ENCODE results near the gene SAGE1.
"Not testable (repeated sequence)": the region's sequence is repeated elsewhere in the genome, so short reads cannot be mapped to it uniquely, and the experiment has no call there.

The SAGE1 gene

DNA sequence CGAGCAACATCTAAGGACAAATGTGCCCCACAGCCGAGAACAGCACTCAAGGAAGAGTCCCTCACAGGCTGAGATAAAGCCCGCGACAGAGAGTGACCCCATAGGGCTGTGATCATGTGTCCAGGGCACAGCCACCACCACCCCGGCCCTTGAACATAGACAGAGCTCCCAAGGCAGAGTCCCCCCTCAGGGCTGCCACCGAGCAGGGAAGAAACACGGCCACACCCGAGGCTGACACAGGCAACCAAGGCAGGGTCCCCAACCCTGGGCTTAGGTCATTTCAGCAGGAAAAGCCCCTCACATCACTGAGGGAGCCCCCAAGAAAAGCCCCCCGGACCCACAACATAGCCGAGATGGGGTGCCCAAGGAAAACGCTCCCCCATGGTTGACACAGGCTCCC, 735 bp upstream of the SAGE1 start:
- H3K9me3 ChIP-seq = no peaks in the 10 kb centered on the region
- TF ChIP-seq, protein P1, sequence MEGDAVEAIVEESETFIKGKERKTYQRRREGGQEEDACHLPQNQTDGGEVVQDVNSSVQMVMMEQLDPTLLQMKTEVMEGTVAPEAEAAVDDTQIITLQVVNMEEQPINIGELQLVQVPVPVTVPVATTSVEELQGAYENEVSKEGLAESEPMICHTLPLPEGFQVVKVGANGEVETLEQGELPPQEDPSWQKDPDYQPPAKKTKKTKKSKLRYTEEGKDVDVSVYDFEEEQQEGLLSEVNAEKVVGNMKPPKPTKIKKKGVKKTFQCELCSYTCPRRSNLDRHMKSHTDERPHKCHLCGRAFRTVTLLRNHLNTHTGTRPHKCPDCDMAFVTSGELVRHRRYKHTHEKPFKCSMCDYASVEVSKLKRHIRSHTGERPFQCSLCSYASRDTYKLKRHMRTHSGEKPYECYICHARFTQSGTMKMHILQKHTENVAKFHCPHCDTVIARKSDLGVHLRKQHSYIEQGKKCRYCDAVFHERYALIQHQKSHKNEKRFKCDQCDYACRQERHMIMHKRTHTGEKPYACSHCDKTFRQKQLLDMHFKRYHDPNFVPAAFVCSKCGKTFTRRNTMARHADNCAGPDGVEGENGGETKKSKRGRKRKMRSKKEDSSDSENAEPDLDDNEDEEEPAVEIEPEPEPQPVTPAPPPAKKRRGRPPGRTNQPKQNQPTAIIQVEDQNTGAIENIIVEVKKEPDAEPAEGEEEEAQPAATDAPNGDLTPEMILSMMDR (IDR thresholded peaks at IDR 0.05; ENCODE audit: low read depth, low read length) = no peak
- no peaks in the 10 kb centered on the region for H3K27me3 ChIP-seq
- no peaks in the 10 kb centered on the region for H3K4me1 ChIP-seq
- no peak overlapping the region for H3K4me3 ChIP-seq (ENCODE audit: low read depth, low read length)
- H3K36me3 ChIP-seq = no peaks in the 10 kb centered on the region
- DNase-seq = no peak

DNA sequence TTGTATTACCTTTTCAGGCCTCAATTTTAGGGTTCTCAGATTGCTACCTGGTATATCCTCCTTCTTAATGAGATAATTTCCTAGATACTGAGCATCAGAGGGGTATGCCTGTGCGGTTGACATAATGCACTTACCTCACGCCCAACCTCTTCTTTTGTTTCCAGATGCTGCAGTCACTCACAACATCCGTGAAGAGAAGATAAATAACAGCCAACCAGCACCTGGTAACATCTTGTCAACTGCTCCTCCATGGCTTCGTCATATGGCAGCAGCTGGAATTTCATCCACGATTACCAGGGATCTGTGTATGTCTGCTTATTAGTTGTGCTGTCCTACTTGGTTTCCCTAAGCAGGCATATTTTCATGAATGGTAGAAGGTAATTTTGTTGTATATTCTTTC, 16.7 kb downstream of the SAGE1 start:
- H3K4me1 ChIP-seq = no peaks in the 10 kb centered on the region
- no peak for DNase-seq
- TF ChIP-seq, protein P1 (IDR thresholded peaks at IDR 0.05; ENCODE audit: low read depth, low read length) = no peak
- no peaks in the 10 kb centered on the region for H3K27me3 ChIP-seq
- H3K4me3 ChIP-seq (ENCODE audit: low read depth, low read length) = no peak overlapping the region
- H3K36me3 ChIP-seq = no peaks in the 10 kb centered on the region
- no peaks in the 10 kb centered on the region for H3K9me3 ChIP-seq

DNA sequence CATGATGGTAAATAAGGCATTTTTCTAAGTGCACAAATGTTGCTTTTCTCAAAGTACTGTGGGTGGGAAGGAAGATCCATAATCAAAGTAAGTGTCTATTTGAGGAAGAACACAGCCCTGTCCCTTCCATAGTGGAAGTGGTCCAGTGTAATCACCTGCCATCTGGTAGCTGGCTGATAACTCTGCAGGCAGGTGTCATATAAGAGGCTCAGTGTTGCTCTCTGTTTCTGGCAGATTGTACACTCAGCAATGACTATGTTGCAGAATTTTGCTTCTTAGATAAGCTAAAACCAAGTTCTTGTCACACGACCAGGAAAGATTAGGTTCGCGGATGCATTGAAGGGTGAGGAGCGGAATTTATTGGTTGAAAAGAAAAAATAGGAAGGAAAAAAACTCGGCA, 20.9 kb downstream of the SAGE1 start:
- no peak for DNase-seq
- Histone ChIP-seq H3K4me3 (ENCODE audit: low read depth, low read length) (no peak overlapping the region), H3K9me3 (no peaks in the 10 kb centered on the region), H3K27me3 (no peaks in the 10 kb centered on the region), H3K36me3 (no peaks in the 10 kb centered on the region), H3K4me1 (no peaks in the 10 kb centered on the region)
- TF ChIP-seq, protein P1 (IDR thresholded peaks at IDR 0.05; ENCODE audit: low read depth, low read length) = no peak

DNA sequence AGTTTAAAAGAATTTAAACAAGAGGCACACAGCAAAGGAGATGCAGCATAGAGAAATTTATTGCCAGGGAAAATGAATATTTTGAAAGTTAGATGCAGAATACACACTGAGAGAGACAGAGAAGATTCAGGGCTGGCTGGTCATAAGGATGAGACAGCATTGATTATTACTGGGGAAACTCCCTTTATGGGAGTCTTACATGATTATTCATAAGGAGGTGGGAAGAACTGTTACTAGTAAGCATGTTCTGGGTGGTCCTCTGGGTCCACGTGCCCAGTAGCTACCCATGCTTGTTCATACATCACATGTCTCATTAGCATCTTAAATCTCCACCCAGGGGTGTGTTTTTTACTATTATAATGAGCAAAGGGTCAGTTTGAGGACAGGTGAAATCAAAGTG, 27.0 kb downstream of the SAGE1 start:
- not testable (repeated sequence) for H3K27me3 ChIP-seq; H3K36me3 ChIP-seq; H3K9me3 ChIP-seq; H3K4me3 ChIP-seq (ENCODE audit: low read depth, low read length); H3K4me1 ChIP-seq; DNase-seq

DNA sequence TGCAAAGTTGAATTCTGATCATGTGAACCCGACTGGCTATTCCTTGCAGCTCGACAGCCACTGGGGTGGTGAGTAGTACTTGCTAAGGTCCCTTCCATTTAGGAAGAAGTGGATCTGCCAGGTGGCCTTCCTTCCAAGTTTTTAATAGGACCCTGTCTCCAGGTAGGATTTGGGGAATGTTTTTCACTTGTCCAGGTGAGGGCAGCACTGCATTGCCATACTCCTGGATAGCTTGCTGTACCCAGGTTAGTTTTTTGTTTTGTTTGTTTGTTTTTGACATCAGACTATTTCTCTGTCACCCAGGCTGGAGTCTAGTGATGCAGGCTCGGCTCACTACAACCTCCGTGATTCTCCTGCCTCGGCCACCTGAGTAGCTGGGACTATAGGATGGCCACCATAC, 29.8 kb downstream of the SAGE1 start:
- Histone ChIP-seq H3K9me3 (no peaks in the 10 kb centered on the region), H3K4me3 (ENCODE audit: low read depth, low read length) (no peak overlapping the region), H3K27me3 (no peaks in the 10 kb centered on the region), H3K36me3 (no peaks in the 10 kb centered on the region), H3K4me1 (no peaks in the 10 kb centered on the region)
- TF ChIP-seq, protein P1 (IDR thresholded peaks at IDR 0.05; ENCODE audit: low read depth, low read length) = peak; percentile 29; the same call in 1 of the 2 replicates
- no peak for DNase-seq

DNA sequence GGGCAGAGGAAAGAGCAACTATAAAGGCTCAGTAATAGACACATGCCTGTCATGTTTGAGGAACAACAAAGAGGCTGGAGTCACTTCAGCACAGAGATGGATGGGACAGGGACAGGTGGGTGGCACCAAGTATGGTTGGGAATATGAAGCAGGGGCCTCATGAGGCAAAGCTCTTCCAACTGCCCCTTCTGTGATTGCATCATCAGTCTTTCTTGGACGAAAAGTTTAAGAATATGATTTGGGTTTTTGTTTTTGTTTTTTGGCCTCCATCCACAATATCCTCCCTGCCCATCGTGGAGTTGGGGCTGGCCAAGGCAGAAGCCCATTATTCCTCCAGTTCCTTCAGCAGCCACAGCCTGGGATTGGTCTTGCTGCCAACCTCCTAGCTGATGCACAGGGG, 34.4 kb downstream of the SAGE1 start:
- no peak for DNase-seq
- Histone ChIP-seq H3K27me3 (no peaks in the 10 kb centered on the region), H3K4me1 (no peaks in the 10 kb centered on the region), H3K4me3 (ENCODE audit: low read depth, low read length) (no peak overlapping the region), H3K36me3 (no peaks in the 10 kb centered on the region), H3K9me3 (no peaks in the 10 kb centered on the region)
- TF ChIP-seq, protein P1 (IDR thresholded peaks at IDR 0.05; ENCODE audit: low read depth, low read length) = no peak
